GM13976 (cell line): ENCODE data around the gene MALSU1.

Source experiments
- DNase-seq: peaks from one replicate; pipeline ENCODE4 v3.0.0; 2012; ENCODE audit warnings: low spot score
- in situ Hi-C: fragments of 300-500 bp; cut with MboI; formaldehyde crosslinking; loops from one replicate; pipeline ENCODE4 v1.12.0; 2022; ENCODE audit warnings: low sequenced_read_pairs, mixed read lengths, inconsistent platforms; ENCODE audit not compliant: unreplicated experiment
- TF ChIP-seq, protein P1 (sequence below): IDR thresholded peaks from 2 replicates; pipeline ENCODE4 v1.5.1; 2012; ENCODE audit warnings: borderline replicate concordance, mild to moderate bottlenecking; ENCODE audit not compliant: insufficient read depth; ENCODE audit errors: extremely low read depth, missing control alignments, control extremely low read depth

MALSU1 gene

GRCh38 chr7:23273141-23273599 lies 26.0 kb upstream of the MALSU1 start:
- peak; percentile 82 for DNase-seq
- TF ChIP-seq, protein P1, sequence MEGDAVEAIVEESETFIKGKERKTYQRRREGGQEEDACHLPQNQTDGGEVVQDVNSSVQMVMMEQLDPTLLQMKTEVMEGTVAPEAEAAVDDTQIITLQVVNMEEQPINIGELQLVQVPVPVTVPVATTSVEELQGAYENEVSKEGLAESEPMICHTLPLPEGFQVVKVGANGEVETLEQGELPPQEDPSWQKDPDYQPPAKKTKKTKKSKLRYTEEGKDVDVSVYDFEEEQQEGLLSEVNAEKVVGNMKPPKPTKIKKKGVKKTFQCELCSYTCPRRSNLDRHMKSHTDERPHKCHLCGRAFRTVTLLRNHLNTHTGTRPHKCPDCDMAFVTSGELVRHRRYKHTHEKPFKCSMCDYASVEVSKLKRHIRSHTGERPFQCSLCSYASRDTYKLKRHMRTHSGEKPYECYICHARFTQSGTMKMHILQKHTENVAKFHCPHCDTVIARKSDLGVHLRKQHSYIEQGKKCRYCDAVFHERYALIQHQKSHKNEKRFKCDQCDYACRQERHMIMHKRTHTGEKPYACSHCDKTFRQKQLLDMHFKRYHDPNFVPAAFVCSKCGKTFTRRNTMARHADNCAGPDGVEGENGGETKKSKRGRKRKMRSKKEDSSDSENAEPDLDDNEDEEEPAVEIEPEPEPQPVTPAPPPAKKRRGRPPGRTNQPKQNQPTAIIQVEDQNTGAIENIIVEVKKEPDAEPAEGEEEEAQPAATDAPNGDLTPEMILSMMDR: peak; percentile 90
- in situ Hi-C loops: loop anchor here (10.0 kb wide), 1 partner anchor 272 kb away; no protein-coding TSS in a partner anchor

DNA sequence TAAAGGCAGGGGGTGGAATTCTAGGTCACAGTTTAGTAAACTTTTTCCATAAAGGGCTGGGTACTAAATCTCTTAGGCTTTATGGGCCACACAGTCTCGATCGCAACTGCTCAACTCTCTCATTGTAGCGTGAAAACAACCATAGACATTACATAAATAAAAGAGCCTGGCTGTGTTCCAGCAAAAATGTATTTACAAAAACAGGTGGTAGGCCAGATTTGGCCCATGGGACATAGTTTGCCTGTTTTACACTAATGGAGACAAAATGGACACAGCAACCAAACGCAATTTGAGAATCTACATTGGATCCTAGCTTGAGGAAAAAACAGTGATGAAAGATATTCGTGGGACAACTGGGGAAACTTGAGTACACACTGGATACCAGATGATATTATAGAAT lies 23.2 kb upstream of the MALSU1 start:
- in situ Hi-C loops: loop anchor here (10.0 to 25.0 kb wide), 2 partner anchors 269 to 436 kb away; partner anchors contain the start of gene STK31
- TF ChIP-seq, protein P1: no peak
- DNase-seq: no peak

GRCh38 chr7:23276376-23276775 lies 22.8 kb upstream of the MALSU1 start:
- TF ChIP-seq, protein P1: no peak
- in situ Hi-C loops: loop anchor here (10.0 to 25.0 kb wide), 2 partner anchors 268 to 436 kb away; partner anchors contain the start of gene STK31
- no peak for DNase-seq

DNA sequence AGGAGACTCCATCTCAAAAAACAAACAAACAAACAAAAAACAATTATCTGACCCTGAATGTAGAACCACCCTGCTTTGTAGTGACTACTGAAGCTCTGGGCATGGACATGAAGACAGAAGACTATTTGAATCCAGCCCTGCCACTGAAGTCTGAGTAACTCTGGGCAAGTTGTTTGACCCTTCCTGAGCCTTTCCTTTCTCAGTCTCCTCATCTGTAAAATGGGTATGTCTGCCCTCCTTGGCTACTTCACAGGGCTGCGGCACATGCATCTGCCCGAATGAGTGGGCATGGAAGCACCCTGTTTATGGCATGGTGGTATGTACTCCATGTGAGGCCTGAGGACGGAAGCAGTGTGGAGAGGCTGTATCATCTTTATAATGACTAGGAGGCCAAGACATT lies 22.2 kb upstream of the MALSU1 start:
- no peak for DNase-seq
- in situ Hi-C loops: loop anchor here (10.0 to 25.0 kb wide), 2 partner anchors 268 to 435 kb away; partner anchors contain the start of gene STK31
- TF ChIP-seq, protein P1: no peak

GRCh38 chr7:23277359-23277989 lies 21.7 kb upstream of the MALSU1 start:
- TF ChIP-seq, protein P1: peak; percentile 70
- DNase-seq: peak; percentile 69
- in situ Hi-C loops: loop anchor here (10.0 to 25.0 kb wide), 2 partner anchors 267 to 435 kb away; partner anchors contain the start of gene STK31

DNA sequence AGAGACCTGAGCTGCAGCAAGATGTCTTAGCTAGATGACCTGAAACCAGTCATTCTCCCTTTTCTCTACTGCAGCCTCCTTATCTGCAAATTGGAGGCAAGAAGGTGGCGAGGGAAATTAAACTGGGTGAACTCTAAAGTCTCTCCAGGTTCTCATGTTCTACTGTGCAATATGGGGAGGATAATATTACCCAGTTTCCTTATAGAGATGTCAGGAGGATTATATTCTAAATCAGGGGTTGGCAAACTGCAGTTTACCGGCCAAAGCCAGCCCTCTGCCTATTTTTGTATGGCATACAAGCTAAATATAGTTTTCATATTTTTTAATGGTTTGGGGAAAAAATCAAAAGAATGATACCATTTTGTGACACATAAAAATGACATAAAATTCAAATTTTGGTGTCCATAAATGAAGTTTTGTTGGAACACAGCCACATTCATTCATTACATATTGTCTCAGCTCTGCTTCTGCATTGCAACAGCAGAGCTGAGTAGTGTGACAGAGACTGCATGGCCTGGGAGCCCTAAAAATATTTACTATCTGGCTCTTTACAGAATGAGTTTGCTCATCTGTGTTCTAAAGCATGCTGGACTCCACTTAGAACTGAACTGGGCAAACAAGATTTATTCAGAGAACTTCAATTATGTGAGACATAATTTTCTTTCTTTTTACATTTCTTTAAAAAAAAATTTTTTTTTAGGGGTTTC lies 19.2 kb upstream of the MALSU1 start:
- in situ Hi-C loops: loop anchor here (10.0 to 25.0 kb wide), 2 partner anchors 265 to 432 kb away; partner anchors contain the start of gene STK31
- TF ChIP-seq, protein P1: no peak
- DNase-seq: no peak
